HG02763 (cell line): ENCODE data around the gene LIPE.

Experiments
- ATAC-seq: cut with Tn5 transposase; IDR thresholded peaks from one replicate; pipeline ENCODE4 v1.9.1; 2021; ENCODE audit warnings: mild to moderate bottlenecking, moderate library complexity; ENCODE audit not compliant: unreplicated experiment

LIPE gene

DNA sequence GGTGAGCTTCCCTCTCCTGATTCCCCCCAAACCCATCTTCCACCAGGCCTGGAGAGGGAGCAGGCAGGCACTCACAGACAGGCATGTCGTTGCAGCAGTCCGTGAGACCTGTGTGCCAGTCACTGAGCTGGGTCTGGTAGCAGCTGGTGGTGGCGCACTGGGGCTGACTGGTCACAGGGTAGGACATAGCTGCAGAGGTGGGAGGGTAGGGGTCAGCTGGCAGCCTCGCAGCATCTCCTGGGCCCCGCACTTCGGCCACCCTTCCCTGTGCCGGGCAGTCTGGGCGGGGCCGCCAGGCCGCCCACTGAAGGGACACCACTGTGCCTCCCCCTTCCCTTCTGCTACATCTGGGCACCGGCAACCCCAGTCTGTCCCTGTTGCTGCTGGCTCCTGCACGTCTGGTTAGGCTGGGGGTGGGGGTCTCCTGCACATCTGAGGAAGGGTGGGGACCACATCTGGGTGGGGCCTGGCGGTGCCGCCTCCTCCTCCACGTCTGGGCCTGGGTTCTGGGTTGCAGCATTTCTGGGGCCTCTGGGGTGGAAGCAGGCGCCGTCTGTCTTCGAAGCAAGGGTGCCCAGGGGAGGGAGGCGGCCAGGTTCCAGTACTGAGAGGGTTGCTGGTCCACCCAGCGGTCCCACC, 38.2 kb downstream of the LIPE start:
- no peak for ATAC-seq

DNA sequence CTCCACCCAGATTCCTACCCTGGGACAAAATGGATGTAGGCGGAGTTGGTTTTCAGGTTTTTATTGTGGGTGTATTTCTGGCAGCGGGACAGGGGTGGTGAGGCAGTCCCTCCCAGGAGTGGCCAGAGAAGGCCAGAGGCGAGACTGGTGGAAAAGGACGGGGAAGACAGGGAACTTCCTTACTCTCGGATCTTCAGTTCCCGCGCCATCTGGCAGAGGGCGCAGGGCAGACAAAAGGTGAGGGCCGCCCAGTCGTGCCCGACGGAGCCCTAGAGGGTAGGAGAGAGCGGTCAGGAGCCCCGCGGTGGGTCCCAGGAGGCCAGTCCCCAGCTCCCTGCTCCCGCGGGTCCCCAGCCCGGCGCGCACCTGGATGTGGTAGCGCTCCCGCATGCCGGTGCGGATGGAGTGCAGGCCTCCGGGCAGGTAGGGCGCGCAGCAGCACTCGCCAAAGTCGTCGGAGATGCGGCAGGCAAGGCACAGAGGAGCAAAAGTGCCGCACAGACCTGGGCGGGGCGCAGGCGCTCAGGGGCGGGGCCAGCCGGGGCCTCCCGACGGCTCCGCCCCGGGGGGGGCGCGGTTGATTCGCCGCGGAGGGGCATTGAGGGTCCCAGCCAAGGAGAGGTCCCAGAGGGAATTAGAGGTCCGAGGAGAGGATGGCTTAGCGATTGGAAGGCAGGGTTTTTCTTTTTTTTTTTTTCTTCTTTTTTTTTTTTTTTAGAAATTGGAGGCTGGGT, 40.0 kb downstream of the LIPE start:
- no peak for ATAC-seq

DNA sequence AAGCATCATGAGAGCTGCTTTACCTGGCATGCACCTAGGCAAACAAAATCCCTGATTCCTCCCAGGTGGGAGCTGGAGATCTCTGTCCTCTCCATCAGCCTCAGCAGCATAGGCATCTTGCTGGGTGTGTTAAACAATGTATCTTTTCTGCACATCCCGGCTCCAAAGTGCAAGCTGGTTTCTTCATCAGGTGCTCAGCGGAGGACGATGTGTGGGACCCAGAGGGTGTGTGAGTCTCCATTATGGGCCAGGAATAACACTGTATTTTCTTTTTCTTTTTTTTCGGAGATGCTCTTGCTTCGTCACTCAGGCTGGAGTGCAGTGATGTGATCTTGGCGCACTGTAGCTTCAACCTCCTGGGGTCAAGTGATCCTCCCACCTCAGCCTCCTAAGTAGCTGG, 47.0 kb downstream of the LIPE start:
- no peak for ATAC-seq

DNA sequence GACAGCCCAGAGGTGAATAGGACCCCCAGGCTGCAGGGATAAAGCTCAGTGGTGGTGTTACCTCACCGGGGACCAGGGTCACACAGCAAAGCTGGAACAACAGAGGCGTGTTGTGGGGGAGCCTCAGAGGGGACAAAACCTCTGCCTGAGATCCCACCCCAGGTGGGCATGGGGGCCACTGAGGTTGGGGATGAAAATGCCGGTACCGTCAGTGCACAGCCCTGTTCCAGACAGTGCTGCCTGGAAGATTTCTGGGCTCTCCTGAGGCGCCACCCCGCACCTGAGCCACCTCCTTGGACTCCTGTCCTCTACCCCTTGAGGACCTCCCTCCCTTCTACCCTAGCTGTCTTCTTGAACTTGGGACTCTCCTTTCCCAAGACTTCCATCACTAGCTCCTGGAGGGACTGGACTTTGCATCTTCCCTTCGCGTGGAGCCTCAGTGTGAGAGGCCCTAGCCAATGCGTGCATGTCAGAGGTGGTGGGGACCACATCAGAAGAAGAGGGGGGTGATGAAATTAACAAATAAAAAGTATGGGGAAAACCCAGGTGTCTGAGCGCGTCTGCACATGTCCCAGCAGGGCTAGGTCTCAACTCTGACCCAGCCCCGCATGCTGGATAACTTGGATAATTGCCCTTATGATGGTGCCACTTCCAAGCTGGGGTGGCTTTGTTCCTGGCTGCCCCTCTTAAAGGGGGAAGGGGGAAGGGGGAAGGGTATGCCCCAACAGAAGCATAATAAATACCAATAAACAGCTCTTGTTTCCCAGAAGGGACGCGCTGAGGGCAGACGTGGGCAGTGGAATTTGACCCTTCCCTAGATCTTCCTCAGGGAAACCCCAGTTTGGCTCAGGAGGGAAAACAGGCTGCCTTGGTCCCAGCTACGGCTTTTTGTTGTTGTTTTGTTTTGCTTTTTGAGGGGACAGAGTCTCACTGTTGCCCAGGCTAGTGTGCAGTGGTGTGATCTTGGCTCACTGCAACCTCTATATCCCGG, 48.7 kb downstream of the LIPE start:
- ATAC-seq = no peak

DNA sequence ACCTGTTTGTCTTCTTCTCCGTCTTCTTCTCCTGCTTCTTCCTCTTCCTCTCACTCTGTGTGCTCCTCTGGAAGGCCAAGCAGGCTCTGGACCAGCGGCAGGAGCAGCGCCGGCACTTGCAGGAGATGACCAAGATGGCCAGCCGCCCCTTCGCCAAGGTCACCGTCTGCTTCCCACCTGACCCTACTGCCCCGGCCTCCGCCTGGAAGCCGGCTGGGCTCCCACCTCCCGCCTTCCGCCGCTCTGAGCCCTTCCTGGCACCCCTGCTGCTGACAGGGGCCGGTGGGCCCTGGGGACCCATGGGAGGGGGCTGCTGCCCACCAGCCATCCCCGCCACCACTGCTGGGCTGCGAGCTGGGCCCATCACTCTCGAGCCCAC, 51.0 kb downstream of the LIPE start:
- no peak for ATAC-seq

DNA sequence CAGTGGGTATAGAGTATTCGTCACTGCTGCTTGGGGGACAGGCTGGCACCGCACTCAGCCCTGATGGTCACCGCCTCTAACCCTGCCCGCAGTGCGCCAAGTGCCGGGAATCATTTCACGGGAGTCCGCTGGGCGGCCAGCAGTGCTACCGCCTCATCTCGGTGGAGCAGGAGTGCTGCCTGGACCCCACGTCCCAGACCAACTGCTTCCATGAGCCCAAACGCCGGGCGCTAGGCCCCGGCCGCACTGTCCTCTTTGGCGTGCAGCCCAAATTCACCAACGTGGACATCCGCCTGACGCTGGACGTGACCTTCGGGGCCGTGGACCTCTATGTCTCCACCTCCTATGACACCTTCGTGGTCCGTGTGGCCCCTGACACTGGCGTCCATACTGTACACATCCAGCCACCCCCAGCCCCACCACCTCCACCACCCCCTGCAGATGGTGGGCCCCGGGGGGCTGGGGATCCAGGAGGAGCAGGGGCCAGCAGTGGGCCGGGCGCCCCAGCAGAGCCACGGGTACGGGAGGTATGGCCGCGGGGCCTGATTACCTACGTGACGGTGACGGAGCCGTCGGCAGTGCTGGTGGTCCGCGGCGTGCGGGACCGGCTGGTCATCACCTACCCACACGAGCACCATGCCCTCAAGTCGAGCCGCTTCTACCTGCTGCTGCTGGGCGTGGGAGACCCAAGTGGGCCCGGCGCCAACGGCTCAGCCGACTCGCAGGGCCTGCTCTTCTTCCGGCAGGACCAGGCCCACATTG, 51.6 kb downstream of the LIPE start:
- ATAC-seq = no peak

DNA sequence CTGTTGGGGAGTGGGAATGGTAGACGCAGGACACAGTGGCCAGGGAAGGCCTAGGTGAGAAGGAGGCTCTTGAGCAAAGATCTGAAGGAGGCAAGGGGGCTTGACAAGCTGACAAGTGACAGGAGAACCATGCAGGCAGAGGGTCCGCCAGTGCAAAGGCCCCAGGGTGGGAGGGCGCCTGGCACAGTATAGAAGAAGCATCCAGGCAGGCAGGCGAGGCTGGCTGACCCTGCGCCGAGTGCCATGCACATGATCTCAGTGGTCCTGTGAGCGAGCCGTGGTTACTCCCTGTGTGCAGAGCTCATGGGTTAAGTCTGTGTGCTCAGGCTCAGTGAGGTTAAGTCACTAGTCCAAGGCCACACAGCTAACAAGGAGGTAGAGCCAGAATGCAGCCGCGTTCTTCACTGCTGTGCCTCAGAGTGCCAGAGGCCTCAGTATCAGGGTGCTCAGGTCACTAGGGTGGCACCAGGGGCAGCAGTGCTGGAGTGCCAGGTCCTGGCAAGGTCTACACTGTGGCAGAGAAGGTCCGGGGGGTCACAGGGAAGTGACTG, 52.3 kb downstream of the LIPE start:
- ATAC-seq = no peak

DNA sequence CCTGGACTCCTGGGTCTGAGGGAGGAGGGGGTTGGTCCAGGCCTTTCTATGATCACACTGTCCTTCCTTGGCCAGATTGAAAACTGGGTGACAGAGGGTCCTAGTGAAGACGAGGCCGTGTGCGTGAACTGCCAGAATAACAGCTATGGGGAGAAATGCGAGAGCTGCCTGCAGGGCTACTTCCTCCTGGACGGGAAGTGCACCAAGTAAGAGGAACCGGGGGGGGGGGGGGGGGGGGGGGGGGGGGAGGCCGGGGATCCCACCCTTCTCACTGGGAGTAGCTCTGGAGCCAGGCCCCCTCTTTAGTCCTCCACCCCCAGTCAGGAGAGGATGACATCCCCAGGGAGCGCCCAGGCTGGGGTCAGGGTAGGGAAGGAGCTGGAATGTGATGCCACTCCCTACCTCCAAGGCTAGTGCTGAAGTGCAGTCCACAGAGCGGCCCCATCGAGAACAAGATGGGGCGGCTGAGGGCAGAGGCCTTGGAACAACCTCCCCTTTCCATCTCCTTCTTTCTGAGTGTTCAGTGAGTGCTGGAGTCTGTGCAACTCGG, 56.5 kb downstream of the LIPE start:
- no peak for ATAC-seq

DNA sequence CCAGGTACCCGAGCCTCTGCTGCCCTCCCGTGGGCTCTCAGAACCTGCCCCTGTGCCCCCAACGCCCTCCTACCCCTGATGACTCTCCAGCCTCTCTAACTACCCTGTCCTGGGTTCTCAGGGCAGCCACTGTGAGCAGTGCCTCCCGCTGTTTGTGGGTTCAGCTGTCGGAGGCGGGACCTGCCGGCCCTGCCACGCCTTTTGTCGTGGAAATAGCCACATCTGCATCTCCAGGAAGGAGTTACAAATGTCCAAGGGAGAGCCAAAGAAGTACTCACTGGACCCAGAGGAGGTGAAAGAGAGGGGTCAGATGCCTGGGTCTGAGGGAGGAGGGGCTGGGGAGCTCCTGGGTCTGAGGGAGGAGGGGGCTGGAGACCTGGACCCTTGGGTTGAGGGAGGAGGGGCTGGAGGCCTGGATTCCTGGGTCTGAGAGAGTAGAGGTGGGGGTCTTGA, 57.1 kb downstream of the LIPE start:
- no peak for ATAC-seq

DNA sequence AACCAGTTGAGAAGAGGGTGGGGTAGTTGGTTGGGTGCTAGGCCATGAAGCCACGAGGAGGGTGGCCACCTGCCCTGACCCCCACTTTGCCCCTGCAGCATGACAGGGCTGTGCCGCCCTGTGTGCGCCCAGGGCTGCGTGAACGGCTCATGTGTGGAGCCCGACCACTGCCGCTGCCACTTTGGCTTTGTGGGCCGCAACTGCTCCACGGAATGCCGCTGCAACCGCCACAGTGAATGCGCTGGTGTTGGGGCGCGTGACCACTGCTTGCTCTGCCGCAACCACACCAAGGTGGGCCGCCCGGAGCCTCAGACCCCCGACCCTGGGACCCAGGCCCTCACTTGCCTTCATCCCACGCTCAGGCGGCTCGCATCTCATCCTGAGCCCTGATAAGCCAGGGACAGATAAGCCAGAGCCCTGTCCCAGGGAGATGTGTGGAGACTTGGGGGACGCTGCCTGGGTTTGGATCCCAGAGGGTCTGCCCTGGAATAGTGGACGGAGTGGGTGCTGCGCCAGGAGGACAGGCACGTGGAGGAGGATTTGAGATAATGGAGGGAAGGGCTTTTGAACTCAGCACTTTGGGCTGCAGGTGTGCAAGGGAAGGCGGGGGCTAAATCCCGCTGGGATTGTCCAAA, 57.6 kb downstream of the LIPE start:
- ATAC-seq = no peak

DNA sequence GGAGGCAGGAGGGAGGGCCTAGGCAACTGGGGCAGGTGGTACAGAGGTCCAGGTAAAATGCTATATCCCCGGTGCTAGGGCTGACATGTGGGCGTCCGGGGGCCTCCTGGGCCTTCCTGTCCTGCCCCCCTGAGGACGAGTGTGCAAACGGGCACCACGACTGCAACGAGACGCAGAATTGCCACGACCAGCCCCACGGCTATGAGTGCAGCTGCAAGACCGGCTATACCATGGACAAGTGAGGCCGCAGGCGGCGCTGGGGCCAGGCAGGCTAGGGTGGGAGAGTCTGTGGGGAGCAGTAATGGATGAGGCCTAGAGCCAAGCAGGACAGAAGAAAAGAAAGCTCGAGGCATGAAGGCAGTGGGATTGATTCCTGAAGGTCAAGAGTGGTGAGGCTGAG, 58.4 kb downstream of the LIPE start:
- no peak for ATAC-seq

DNA sequence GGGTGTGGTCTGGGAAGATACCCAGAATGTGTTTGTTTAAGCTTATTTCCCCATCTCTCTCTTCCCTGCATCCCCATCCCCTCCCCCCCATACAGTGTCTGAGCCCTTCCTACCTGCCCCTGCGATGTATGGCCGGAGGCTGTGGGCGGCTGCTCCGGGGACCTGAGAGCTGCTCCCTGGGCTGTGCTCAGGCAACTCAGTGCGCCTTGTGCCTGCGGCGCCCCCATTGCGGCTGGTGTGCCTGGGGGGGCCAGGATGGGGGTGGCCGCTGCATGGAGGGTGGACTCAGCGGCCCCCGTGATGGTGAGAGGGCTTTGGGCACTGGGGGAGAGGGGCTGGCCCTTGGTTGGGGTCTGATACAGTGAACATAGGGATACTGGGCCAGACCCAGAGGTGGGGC, 58.8 kb downstream of the LIPE start:
- no peak for ATAC-seq

DNA sequence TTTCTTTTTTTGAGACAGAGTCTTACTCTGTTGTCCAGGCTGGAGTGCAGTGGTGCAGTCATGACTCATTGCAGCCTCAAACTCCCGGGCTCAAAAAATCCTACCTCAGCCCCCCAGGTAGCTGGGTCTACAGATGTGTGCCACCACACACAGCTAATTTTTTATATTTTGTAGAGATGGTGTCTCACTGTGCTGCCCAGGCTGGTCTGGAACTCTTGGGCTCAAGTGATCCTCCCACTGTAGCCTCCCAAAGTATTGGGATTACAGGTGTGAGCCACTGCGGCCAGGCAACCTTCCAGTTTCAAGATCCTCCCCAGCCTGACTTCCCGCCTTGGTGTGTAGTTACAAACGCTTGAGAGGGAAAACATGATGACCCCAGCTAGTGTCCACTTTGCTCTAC, 59.3 kb downstream of the LIPE start:
- no peak for ATAC-seq

DNA sequence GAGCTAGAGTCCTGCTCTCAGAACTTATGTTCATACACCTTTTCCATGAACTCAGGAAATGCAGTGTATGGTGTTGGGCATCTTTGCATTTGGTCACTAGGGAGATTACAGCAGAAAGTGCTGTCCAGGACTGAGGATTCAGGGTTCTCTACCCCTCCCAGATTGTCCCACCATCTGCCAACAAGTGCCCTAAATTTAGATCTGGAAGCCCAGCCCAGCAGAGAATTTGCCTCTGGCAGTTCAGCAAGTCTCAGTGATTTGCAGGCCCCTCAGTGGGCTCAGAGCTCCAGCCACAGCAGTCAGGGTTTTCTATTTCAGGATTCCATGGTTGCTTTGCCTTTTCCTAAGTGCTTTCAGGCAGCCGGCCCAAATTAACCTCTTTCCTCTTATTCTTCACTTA, 60.5 kb downstream of the LIPE start:
- no peak for ATAC-seq

DNA sequence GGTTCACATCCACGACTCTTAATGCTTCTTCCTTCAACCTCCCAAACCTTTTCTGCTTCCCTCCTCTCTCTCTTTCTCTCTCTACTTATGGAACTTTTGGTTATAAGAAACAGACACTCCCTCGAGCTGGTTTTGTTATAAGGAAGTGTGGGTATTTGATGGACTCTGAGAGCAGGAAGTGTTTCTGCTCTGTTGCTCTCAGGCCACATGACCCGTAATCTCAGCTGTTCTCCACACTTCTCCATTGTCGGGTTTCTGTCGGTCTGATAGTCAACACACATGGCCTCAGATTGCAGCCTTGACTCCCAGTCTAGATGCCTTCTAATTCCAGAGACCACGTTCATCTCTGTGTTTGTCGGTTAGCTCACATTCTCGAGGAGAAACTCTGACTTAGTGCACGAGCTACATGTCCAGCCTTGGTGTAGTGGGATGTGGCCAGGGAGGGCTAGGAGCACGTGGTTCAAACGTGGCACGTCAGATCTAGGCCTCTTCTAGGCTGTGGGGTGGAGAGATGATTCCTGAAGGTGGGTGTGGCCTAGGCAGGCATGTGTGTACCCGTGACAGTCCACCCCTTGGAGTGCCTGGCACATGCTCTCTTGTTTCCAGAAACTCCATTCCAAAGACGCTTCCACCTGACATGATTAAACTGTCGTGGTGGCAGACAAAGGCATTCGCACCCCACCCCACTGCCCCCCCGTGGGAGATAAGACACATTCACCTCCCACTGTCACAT, 63.4 kb downstream of the LIPE start:
- ATAC-seq = no peak

DNA sequence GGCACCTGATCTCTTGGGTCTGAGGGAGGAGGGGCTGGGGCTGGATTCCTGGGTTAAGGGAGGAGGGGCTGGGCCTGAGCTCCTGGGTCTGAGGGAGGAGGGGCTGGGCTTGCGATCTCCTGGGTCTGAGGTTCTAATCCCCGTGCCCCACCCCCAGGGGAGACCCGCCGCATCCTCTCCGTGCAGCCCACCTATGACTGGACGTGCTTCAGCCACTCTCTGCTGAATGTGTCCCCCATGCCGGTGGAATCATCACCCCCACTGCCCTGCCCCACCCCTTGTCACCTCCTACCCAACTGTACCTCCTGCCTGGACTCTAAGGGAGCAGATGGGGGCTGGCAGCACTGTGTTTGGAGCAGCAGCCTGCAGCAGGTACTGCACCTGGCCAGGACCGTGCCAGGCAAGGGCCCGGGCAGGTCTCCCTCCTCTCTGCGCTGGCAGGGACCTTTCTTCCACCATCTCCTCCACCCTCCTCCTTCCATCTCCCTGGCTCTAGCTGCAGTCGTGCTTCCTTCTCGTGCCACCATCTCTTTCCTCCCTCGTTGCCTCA, 64.2 kb downstream of the LIPE start:
- ATAC-seq = no peak

DNA sequence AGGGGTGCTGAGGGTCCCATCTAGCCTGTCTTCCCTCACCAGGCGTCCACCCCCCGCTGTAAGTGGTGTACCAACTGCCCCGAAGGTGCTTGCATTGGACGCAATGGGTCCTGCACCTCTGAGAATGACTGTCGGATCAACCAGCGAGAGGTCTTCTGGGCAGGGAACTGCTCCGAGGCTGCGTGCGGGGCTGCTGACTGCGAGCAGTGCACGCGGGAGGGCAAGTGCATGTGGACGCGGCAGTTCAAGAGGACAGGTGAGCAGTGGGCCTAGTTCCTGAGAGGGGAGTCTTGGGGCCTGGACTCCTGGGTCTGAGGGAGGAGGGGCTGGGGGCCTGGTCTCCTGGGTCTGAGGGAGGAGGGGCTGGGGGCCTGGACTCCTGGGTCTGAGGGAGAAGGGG, 64.8 kb downstream of the LIPE start:
- no peak for ATAC-seq

DNA sequence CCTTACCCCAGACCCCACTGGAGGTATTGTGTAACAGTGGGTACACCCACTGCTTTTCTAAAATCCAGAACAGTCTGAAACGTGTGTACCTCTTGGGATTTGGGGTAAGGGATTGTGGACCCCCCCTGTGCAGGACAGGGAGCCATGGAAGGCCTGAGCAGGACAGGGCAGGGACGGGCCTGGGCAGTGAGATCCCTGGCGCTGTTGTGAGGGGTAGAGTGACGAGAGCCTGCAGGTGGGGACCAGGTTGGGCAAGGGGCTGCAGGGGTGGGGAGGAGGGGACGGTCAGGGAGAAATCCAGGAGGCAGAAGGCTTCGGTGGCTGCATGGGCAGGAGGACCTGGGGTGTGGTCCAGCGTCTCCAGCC, 65.7 kb downstream of the LIPE start:
- no peak for ATAC-seq
